HG03354 (cell line): Measurements from ENCODE around the gene TUFM.
"Not testable (repeated sequence)": the region's sequence is repeated elsewhere in the genome, so short reads cannot be mapped to it uniquely, and the experiment has no call there.

Source experiments
- ATAC-seq: cut with Tn5 transposase; IDR thresholded peaks from one replicate; pipeline ENCODE4 v1.9.1; 2021; ENCODE audit warnings: mild to moderate bottlenecking; ENCODE audit not compliant: unreplicated experiment, poor library complexity, severe bottlenecking

TUFM gene

GRCh38 chr16:28876019-28876659, 30.0 kb upstream of the TUFM start:
- no peak for ATAC-seq

- ATAC-seq: no peak
These were observed 29.2 kb upstream of the TUFM start for GRCh38 chr16:28875134-28876018.

GRCh38 chr16:28874406-28874805, 28.3 kb upstream of the TUFM start:
- ATAC-seq: no peak

GRCh38 chr16:28873543-28874201, 27.5 kb upstream of the TUFM start:
- no peak for ATAC-seq

- ATAC-seq: no peak
These were observed 26.8 kb upstream of the TUFM start for GRCh38 chr16:28872952-28873351.

GRCh38 chr16:28869201-28869600, 23.1 kb upstream of the TUFM start:
- ATAC-seq: no peak

GRCh38 chr16:28867646-28868045, 21.5 kb upstream of the TUFM start:
- not testable (repeated sequence) for ATAC-seq

- ATAC-seq: no peak
These were observed 21.1 kb upstream of the TUFM start for GRCh38 chr16:28867241-28867640.

GRCh38 chr16:28866454-28866804, 20.3 kb upstream of the TUFM start:
- no peak for ATAC-seq

GRCh38 chr16:28865722-28866453, 19.7 kb upstream of the TUFM start:
- ATAC-seq: no peak

GRCh38 chr16:28865001-28865688, 19.0 kb upstream of the TUFM start:
- ATAC-seq: no peak

GRCh38 chr16:28863929-28864793, 18.0 kb upstream of the TUFM start:
- no peak for ATAC-seq

- ATAC-seq: no peak
These were observed 13.2 kb upstream of the TUFM start for GRCh38 chr16:28859326-28859725.

GRCh38 chr16:28858421-28858820, 12.3 kb upstream of the TUFM start:
- no peak for ATAC-seq

- ATAC-seq: peak; percentile 5
These were observed 755 bp upstream of the TUFM start for GRCh38 chr16:28846933-28847273.

GRCh38 chr16:28845761-28846079, 428 bp downstream of the TUFM start:
- peak; percentile 2 for ATAC-seq

GRCh38 chr16:28845293-28845692, 855 bp downstream of the TUFM start:
- no peak for ATAC-seq

GRCh38 chr16:28844226-28844885, 1.8 kb downstream of the TUFM start:
- ATAC-seq: no peak
